SU-DHL-6 (cell line): Measurements from ENCODE around the gene HOXD4.

Source experiments
- H2AFZ ChIP-seq: fragments of 200-600 bp; sonication (generic); 2 replicates; pipeline ENCODE4 v1.6.1; 2014; ENCODE audit warnings: low read depth, mild to moderate bottlenecking, moderate library complexity, mixed read lengths, antibody characterized with exemption, low read length; ENCODE audit not compliant: severe bottlenecking
- H3F3A ChIP-seq: fragments of 200-600 bp; shearing (Covaris generic); 2 replicates; pipeline ENCODE4 v1.6.0; 2016; ENCODE audit warnings: antibody characterized with exemption, mild to moderate bottlenecking; ENCODE audit not compliant: insufficient read depth
- H3K27ac ChIP-seq: fragments of 200-600 bp; sonication (generic); 2 replicates; pipeline ENCODE4 v1.5.1; 2016; ENCODE audit warnings: low read depth, mild to moderate bottlenecking, low read length, moderate library complexity, mixed read lengths
- H3K27me3 ChIP-seq: fragments of 200-600 bp; sonication (generic), shearing (Covaris generic); 2 replicates; pipeline ENCODE4 v1.6.0; 2014; ENCODE audit warnings: mild to moderate bottlenecking, low read length
- H3K36me3 ChIP-seq: fragments of 200-600 bp; sonication (generic); 2 replicates; pipeline ENCODE4 v1.6.1; 2014; ENCODE audit warnings: mild to moderate bottlenecking, low read length, mixed read lengths
- H3K4me2 ChIP-seq: fragments of 300-600, 200-600 bp; shearing (Covaris generic), sonication (generic); 2 replicates; pipeline ENCODE4 v1.6.0; 2014; ENCODE audit warnings: low read length, low read depth, mild to moderate bottlenecking; ENCODE audit not compliant: poor library complexity, severe bottlenecking
- H3K4me3 ChIP-seq: fragments of 200-600 bp; sonication (generic); 2 replicates; pipeline ENCODE4 v1.5.1; 2014; ENCODE audit warnings: antibody characterized with exemption, low read length, mild to moderate bottlenecking, mixed read lengths; ENCODE audit not compliant: insufficient read depth, poor library complexity, severe bottlenecking
- H3K79me2 ChIP-seq: fragments of 200-600 bp; sonication (generic); 2 replicates; pipeline ENCODE4 v1.6.1; 2014; ENCODE audit warnings: mild to moderate bottlenecking, low read length, moderate library complexity; ENCODE audit not compliant: insufficient read depth
- H3K9ac ChIP-seq: fragments of 200-600 bp; sonication (generic); 2 replicates; pipeline ENCODE4 v1.7.0; 2014; ENCODE audit warnings: mild to moderate bottlenecking, low read length
- H3K9me2 ChIP-seq: fragments of 200-600 bp; sonication (generic); replicated peaks from 2 replicates; pipeline ENCODE4 v1.6.1; 2014; ENCODE audit warnings: low read length; ENCODE audit not compliant: insufficient read depth
- H3K9me3 ChIP-seq: fragments of 200-600 bp; sonication (generic); 2 replicates; pipeline ENCODE4 v1.6.1; 2014; ENCODE audit warnings: low read length, mixed read lengths; ENCODE audit not compliant: insufficient read depth
- H4K20me1 ChIP-seq: fragments of 200-600 bp; sonication (generic); 2 replicates; pipeline ENCODE4 v1.6.1; 2014; ENCODE audit warnings: low read depth, mild to moderate bottlenecking, antibody characterized with exemption, low read length, moderate library complexity, mixed read lengths
- EZH2phosphoT487 ChIP-seq: fragments of 200-600 bp; sonication (generic), shearing (Covaris generic); conservative IDR thresholded peaks from 2 replicates; pipeline ENCODE4 v1.6.1; 2018; ENCODE audit warnings: mild to moderate bottlenecking, antibody characterized with exemption, low read length, moderate library complexity, mixed read lengths
- TF ChIP-seq, protein P1 (sequence below): fragments of 200-600 bp; sonication (generic); IDR thresholded peaks from one replicate; pipeline ENCODE4 v1.5.1; 2017; ENCODE audit warnings: antibody characterized with exemption, mild to moderate bottlenecking, low read length, moderate library complexity; ENCODE audit not compliant: insufficient read depth, poor library complexity, severe bottlenecking

Gene HOXD4

DNA sequence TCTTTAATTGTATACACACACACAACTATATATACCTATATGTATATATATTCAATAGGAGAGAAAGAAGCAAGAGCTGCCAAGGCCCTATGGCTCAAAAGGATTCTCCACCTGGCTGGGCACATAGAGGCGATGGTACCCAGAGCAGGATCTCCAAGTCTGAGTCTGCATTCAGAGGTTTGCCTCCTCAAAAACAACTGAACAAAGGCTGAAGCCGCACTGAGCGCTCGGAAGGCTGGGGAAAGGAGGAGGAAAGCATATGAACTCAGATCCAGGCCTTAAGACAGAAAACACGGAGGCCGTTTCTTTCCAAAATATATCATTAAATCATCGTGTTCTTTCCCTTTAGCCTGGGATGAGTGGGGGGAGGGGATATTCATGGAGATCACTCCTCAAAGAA lies 48.2 kb upstream of the HOXD4 start:
- Histone ChIP-seq H4K20me1 (no peaks in the 10 kb centered on the region), H3K4me2 (no peak overlapping the region), H3K9me2 (no peaks in the 10 kb centered on the region), H3K36me3 (no peaks in the 10 kb centered on the region), H3K27ac (no peak overlapping the region), H3K9me3 (no peaks in the 10 kb centered on the region), H3K27me3 (no peaks in the 10 kb centered on the region), H3K79me2 (no peaks in the 10 kb centered on the region), H3K9ac (no peak overlapping the region), H2AFZ (no peak overlapping the region), H3K4me3 (no peak overlapping the region), H3F3A (no peaks in the 10 kb centered on the region)
- TF ChIP-seq, protein P1, sequence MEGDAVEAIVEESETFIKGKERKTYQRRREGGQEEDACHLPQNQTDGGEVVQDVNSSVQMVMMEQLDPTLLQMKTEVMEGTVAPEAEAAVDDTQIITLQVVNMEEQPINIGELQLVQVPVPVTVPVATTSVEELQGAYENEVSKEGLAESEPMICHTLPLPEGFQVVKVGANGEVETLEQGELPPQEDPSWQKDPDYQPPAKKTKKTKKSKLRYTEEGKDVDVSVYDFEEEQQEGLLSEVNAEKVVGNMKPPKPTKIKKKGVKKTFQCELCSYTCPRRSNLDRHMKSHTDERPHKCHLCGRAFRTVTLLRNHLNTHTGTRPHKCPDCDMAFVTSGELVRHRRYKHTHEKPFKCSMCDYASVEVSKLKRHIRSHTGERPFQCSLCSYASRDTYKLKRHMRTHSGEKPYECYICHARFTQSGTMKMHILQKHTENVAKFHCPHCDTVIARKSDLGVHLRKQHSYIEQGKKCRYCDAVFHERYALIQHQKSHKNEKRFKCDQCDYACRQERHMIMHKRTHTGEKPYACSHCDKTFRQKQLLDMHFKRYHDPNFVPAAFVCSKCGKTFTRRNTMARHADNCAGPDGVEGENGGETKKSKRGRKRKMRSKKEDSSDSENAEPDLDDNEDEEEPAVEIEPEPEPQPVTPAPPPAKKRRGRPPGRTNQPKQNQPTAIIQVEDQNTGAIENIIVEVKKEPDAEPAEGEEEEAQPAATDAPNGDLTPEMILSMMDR, result no peak
- no peak for TF ChIP-seq EZH2phosphoT487

DNA sequence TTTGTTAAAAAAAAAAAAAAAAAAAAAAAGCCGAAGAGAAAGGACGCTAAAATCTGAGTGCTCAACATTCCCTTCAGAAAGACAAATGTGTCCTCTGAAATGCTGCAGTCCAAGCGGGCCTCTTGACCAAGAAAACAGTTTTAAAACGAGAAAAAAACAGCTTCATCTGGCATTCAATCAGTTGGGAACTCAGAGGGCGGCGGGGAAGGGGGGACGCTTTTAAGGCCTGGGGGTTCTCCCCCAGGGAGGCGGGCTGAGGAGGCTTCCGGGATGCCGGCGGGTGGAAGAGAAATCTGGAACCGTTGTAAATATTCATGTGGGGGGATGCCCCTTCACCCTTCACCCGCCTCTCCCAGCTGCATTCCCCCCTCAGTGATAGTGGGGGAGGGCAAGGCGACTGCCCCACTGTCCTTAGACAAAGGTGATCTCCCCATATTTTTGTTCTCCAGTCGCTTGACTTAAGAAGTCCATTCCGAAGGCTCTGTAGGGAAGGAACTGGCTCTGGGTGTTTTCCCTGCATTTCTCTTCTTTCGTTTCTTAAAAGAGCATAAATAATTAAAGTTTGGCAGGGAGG lies 47.5 kb upstream of the HOXD4 start:
- no peaks in the 10 kb centered on the region for H3K27me3 ChIP-seq
- H3K27ac ChIP-seq, result no peak overlapping the region
- no peaks in the 10 kb centered on the region for H3K79me2 ChIP-seq
- H3K36me3 ChIP-seq, result no peaks in the 10 kb centered on the region
- no peak for TF ChIP-seq EZH2phosphoT487
- TF ChIP-seq, protein P1, result no peak
- H3K9me3 ChIP-seq, result no peaks in the 10 kb centered on the region
- H4K20me1 ChIP-seq, result no peaks in the 10 kb centered on the region
- H2AFZ ChIP-seq, result no peak overlapping the region
- no peak overlapping the region for H3K4me2 ChIP-seq
- H3F3A ChIP-seq, result no peaks in the 10 kb centered on the region
- no peaks in the 10 kb centered on the region for H3K9me2 ChIP-seq
- no peak overlapping the region for H3K9ac ChIP-seq
- no peak overlapping the region for H3K4me3 ChIP-seq

DNA sequence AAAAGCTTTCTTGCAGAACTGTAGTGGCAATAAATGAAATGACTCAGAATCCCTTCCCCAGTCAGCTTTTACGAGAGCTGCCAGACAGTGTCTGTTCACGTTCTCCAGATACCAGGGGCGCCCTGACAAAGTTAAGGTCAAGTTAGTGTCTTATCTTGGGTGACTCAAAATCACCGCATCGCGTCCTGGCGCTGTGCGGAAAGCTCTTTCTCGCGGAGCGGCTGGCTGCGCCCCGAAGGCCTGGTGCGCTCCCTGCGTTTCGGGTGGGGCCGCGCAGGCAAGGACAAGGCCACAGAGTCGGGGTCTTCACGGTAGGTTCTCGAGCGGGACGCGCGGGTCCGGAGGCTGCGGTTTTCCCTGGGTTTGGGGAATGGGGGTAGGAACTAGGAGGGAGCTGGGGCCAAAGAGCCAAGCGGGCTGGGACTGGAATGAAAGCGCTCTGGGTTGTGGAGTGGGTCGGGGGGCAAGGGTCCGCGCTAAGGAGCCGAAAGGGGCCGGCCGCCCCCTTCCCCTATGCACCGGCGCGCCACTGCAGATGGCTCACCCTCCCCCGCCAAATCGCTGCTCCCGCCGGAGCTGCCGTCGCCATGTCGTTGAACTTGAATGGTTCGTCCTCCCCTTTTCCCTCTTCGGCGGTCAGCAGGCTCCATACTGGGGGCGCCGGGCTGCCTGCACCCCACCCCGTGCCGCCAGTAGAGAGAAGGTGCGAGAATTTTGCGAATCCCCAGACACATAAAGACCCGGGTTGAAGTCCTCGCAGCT lies 46.9 kb upstream of the HOXD4 start:
- H3F3A ChIP-seq, result no peaks in the 10 kb centered on the region
- no peaks in the 10 kb centered on the region for H3K9me3 ChIP-seq
- H4K20me1 ChIP-seq, result no peaks in the 10 kb centered on the region
- no peak overlapping the region for H2AFZ ChIP-seq
- H3K9ac ChIP-seq, result no peak overlapping the region
- TF ChIP-seq EZH2phosphoT487, result no peak
- TF ChIP-seq, protein P1, result no peak
- no peaks in the 10 kb centered on the region for H3K79me2 ChIP-seq
- no peak overlapping the region for H3K27ac ChIP-seq
- H3K27me3 ChIP-seq, result no peaks in the 10 kb centered on the region
- H3K36me3 ChIP-seq, result no peaks in the 10 kb centered on the region
- H3K4me3 ChIP-seq, result no peak overlapping the region
- H3K9me2 ChIP-seq, result no peaks in the 10 kb centered on the region
- no peak overlapping the region for H3K4me2 ChIP-seq
